LNCAP (cell line): Measurements from ENCODE around the gene ZBTB16.

Source experiments
- CTCF ChIP-seq: fragments of 450-650 bp; IDR thresholded peaks from 2 replicates; pipeline ENCODE4 v1.5.1; 2017; ENCODE audit warnings: mild to moderate bottlenecking

ZBTB16 gene

GRCh38 chr11:114188851-114189570 lies 129.5 kb downstream of the ZBTB16 start:
- TF ChIP-seq CTCF, result no peak

- TF ChIP-seq CTCF, result no peak
These were observed 131.1 kb downstream of the ZBTB16 start for GRCh38 chr11:114190630-114191029.

GRCh38 chr11:114191893-114192292 lies 132.4 kb downstream of the ZBTB16 start:
- TF ChIP-seq CTCF, result no peak

- no peak for TF ChIP-seq CTCF
These were observed 133.4 kb downstream of the ZBTB16 start for GRCh38 chr11:114192841-114193389.

GRCh38 chr11:114193730-114194679 lies 134.5 kb downstream of the ZBTB16 start:
- no peak for TF ChIP-seq CTCF

- TF ChIP-seq CTCF, result no peak
These were observed 135.2 kb downstream of the ZBTB16 start for GRCh38 chr11:114194702-114195101.

- no peak for TF ChIP-seq CTCF
These were observed 135.6 kb downstream of the ZBTB16 start for GRCh38 chr11:114195151-114195550.
